GM10266 (cell line): ENCODE measurements around the gene RACGAP1.

Experiments
- DNase-seq: peaks from one replicate; pipeline ENCODE4 v3.0.0; 2012; ENCODE audit errors: extremely low spot score
- TF ChIP-seq, protein P1 (sequence below): IDR thresholded peaks from 2 replicates; pipeline ENCODE4 v1.5.1; 2012; ENCODE audit warnings: mild to moderate bottlenecking, low read depth; ENCODE audit not compliant: control insufficient read depth, insufficient read depth; ENCODE audit errors: missing control alignments

The RACGAP1 gene

DNA sequence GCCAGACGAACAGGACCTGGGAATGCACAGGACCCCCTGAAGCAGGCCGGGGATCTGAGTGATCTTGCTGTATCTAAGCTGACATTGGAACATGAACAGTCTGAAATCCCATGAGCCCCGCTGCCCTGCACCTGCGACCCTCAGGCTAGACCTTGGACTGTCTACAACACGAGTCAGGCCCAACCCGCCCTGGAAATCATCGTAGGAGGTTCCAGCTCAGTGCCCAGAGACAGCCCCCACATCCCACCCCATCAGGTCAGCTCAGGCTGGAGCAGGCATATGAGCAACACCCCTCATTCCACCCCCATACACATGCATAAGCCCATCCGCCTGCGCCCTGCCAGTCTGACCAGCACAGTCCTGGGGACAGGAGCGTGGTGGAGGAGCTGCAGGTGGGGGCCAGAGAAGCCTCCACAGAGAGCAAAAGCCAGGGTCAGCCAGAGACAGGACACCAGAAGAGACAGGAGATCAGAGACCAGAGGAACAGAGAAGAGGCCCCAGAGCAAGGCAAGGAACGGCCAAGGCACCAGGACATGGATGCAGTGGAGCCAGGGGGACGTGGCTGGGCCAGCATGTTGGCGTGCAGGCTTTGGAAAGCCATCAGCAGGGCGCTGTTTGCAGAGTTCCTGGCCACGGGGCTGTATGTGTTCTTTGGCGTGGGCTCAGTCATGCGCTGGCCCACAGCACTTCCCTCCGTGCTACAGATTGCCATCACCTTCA, 52.5 kb downstream of the RACGAP1 start, which contains the start of gene AQP6:
Gene AQP6 (plus strand): TSS at position 307 of the 720 bp plus-strand sequence. CDS start 227 bp downstream, at position 534.
- TF ChIP-seq, protein P1, sequence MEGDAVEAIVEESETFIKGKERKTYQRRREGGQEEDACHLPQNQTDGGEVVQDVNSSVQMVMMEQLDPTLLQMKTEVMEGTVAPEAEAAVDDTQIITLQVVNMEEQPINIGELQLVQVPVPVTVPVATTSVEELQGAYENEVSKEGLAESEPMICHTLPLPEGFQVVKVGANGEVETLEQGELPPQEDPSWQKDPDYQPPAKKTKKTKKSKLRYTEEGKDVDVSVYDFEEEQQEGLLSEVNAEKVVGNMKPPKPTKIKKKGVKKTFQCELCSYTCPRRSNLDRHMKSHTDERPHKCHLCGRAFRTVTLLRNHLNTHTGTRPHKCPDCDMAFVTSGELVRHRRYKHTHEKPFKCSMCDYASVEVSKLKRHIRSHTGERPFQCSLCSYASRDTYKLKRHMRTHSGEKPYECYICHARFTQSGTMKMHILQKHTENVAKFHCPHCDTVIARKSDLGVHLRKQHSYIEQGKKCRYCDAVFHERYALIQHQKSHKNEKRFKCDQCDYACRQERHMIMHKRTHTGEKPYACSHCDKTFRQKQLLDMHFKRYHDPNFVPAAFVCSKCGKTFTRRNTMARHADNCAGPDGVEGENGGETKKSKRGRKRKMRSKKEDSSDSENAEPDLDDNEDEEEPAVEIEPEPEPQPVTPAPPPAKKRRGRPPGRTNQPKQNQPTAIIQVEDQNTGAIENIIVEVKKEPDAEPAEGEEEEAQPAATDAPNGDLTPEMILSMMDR = no peak
- no peak for DNase-seq

DNA sequence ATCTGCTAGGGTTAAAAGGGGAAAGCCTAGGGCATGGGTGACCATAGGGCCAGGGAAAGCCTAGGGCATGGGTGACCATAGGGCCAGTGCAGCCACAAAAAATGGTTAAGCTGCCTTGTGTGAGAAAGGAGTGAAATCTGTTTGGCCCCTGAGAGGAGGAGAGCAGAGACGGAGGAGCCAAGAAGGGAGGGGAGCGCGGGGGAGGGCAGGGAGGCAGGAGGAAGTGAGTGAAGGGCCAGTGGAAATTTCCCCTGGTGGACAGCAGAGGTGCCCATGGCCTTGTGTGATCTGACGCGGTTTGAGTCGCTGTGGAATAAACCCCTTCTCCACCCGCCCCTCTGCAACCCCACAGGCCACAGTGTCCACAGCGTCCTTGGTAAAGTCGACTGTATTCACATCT, 53.2 kb downstream of the RACGAP1 start:
- TF ChIP-seq, protein P1 = no peak
- DNase-seq = no peak

DNA sequence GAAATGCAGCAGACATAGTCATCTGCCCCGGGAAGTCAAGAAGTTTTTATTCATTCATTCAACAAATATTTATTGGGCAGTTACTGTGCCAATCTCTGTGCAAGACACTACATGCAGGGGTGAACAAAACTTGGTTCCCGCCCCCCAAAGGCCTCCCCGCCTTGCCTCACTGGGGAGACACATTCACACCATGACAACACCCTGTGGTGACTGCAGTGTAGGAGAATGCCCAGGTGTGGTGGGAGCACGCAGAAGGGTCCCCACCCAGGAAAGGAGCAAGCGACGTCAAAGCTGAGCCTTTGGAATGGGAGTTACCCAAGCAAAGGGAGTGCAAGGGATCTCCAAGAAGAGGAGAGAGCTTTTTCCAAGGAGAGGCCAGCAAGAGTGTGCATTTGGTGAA, 54.2 kb downstream of the RACGAP1 start:
- TF ChIP-seq, protein P1 = no peak
- no peak for DNase-seq

DNA sequence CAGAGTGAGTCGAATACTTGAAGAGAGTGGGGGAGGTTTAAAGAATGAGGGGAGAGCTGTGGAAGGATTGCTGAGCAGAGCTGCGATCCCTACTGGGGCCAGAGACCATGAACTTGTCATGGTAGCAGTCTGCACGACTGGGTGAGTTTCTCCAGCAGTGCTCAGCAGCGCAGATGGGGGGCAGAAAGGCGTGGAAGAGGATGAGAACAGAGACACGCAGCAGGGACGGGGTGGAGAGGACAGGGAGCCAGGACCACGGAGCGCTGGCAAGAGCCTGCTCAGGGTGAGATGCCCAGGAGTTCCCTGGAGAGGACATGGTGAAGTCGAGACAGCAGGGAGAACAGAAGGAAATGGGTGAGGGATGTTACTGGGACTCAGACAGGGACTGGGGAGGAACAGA, 54.6 kb downstream of the RACGAP1 start:
- DNase-seq = no peak
- TF ChIP-seq, protein P1 = no peak

DNA sequence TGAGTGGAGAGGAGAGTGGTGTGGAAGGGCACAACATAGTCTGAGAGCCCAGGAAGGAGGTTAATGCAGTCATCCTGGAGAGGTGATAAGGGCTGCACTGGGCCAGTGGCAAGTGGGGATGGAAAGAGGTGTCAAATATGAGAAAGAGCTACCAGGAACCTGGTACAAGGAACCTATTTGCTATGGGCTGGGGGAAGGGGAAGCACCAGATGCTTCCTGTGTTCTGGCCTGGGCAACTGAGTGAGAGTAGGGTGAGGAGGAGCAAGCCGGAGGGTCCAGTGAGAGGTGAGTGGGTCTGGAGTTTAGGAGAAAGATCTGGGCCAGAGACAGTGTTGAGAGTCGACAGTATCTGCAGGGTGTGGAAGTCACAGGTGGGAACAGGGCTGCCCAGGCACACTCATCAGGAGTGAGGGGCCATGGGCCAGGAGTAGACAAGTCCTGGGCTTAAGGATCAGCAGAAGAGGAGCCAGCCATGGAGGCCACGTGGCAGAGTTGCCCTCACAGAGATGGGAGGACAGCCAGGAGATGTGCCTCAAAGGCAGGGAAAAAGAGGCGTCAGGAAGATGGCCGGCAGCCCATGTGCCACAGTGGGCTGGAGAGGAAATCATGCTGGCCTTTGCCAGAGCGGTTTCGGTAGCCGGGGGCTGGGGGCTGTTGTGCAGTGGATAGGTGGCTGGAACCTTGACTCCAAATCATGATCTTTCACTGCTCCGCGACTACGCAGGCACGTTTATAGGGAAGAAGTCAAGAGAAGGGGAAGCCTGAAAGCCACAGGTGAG, 55.5 kb downstream of the RACGAP1 start:
- no peak for DNase-seq
- TF ChIP-seq, protein P1 = no peak

DNA sequence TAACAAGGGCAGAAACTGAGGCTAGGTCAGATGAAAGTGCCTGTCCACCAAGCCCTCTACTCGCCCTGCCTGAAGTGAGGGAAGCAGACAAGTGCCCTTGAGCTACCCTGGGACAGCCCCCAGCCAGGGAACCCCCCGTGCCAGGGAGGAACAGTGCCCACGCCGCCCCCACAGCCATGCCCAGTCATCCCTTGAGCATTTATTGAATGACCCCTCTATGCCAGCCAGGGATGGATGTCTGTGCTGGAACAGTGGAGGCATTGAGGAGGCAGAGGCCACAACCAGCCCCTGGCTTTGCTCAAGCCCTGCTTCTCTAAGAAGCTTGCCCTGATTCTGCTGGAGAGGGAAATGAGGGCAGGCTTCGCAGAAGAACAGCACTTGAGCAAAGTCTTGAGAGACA, 56.3 kb downstream of the RACGAP1 start:
- DNase-seq = no peak

More for the DNA sequence above, 56.3 kb downstream of the RACGAP1 start:
- TF ChIP-seq, protein P1 = no peak
